Chondrocyte (in vitro differentiated cells): ENCODE results near the gene CCDC144A. TPM values are rescaled to one million over a fixed set of nuclear protein-coding genes. Genes with fewer than 3 reads are reported as not detected.
A peak's percentile ranks its signal among the peaks of the same experiment; 100 is the strongest.
"Not testable (repeated sequence)": the region's sequence is repeated elsewhere in the genome, so short reads cannot be mapped to it uniquely, and the experiment has no call there.

Experiments used
- DNase-seq: peaks from one replicate; pipeline ENCODE4 v3.0.0; 2021; ENCODE audit warnings: mixed read lengths, low spot score
- H3K27ac Mint-ChIP-seq: one replicate; pipeline ENCODE4 v1.8.0; 2021; ENCODE audit warnings: mild to moderate bottlenecking, moderate library complexity, mixed read lengths; ENCODE audit not compliant: unreplicated experiment
- H3K27me3 Mint-ChIP-seq: 2 replicates; pipeline ENCODE4 v1.8.0; 2021; ENCODE audit warnings: low read depth, mixed read lengths
- H3K36me3 Mint-ChIP-seq: 2 replicates; pipeline ENCODE4 v1.8.0; 2021; ENCODE audit warnings: low read depth, mixed read lengths
- H3K4me1 Mint-ChIP-seq: 2 replicates; pipeline ENCODE4 v1.8.0; 2021; ENCODE audit warnings: low read depth, mild to moderate bottlenecking, mixed read lengths
- H3K4me3 Mint-ChIP-seq: one replicate; pipeline ENCODE4 v1.8.0; 2021; ENCODE audit warnings: mild to moderate bottlenecking, moderate library complexity, mixed read lengths; ENCODE audit not compliant: unreplicated experiment
- H3K9me3 Mint-ChIP-seq: 2 replicates; pipeline ENCODE4 v1.8.0; 2021; ENCODE audit warnings: low read depth, mixed read lengths
- long read RNA-seq: library from polyadenylated mRNA; stranded (forward); transcript quantifications from one replicate; pipeline ENCODE4 v2.0.0, GENCODE V29; 2021
- total RNA-seq: library from RNA; stranded (reverse); gene quantifications from 3 replicates; pipeline ENCODE4 v1.2.1, GENCODE V29; 2021
- TF ChIP-seq, protein P1 (sequence below): fragments of 200-600 bp; sonication (generic); IDR thresholded peaks from 2 replicates; pipeline ENCODE4 v1.5.0; 2021; ENCODE audit warnings: antibody characterized with exemption, mild to moderate bottlenecking, moderate library complexity

The CCDC144A gene, protein sequence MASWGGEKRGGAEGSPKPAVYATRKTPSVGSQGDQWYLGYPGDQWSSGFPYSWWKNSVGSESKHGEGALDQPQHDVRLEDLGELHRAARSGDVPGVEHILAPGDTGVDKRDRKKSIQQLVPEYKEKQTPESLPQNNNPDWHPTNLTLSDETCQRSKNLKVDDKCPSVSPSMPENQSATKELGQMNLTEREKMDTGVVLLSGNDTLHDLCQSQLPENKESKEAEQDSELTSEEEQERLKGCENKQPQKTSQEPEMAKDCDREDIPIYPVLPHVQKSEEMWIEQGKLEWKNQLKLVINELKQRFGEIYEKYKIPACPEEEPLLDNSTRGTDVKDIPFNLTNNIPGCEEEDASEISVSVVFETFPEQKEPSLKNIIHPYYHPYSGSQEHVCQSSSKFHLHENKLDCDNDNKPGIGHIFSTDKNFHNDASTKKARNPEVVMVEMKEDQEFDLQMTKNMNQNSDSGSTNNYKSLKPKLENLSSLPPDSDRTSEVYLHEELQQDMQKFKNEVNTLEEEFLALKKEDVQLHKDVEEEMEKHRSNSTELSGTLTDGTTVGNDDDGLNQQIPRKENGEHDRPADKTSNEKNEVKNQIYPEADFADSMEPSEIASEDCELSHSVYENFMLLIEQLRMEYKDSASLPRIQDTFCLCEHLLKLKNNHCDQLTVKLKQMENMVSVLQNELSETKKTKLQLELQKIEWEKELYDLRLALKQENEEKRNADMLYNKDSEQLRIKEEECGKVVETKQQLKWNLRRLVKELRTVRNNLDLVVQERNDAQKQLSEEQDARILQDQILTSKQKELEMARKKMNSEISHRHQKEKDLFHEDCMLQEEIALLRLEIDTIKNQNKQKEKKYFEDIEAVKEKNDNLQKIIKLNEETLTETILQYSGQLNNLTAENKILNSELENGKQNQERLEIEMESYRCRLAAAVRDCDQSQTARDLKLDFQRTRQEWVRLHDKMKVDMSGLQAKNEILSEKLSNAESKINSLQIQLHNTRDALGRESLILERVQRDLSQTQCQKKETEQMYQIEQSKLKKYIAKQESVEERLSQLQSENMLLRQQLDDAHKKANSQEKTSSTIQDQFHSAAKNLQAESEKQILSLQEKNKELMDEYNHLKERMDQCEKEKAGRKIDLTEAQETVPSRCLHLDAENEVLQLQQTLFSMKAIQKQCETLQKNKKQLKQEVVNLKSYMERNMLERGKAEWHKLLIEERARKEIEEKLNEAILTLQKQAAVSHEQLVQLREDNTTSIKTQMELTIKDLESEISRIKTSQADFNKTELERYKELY (N-terminal part only)
- 0.56 to 1.1 TPM (median 0.82 TPM) in 3 replicates for total RNA-seq
- long read RNA-seq: 0 reads

DNA sequence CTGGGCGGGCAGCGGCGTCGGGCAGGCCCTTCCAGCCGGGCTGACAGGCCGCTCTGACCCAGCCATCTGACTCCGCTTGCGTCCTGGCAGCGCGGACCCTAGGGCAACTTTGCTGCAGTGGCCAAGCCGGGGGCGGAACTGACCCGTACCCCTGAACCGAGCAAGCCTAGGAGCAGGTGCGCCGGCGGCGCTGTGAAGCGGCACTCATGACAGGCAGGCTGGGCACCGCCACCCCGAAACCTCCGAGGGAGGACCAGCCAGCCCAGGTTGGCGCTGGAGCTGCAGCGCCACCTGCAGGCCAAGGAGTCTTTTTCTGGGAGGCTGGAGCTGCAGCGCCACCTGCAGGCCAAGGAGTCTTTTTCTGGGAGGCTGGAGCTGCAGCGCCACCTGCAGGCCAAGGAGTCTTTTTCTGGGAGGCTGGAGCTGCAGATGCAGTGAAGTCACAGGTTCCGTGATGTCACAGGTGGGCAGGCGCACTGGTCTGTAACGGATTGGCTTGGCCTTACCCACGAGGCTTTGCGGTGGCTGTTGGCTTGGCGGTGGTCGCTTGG lies at the start of gene CCDC144A:
Gene CCDC144A (plus strand): TSS at position 511 of the 551 bp plus-strand sequence. CDS start 160 bp downstream, outside the sequence.
- not testable (repeated sequence) for DNase-seq, H3K27me3 Mint-ChIP-seq, H3K27ac Mint-ChIP-seq, H3K4me3 Mint-ChIP-seq, H3K9me3 Mint-ChIP-seq, H3K36me3 Mint-ChIP-seq, H3K4me1 Mint-ChIP-seq
- TF ChIP-seq, protein P1, sequence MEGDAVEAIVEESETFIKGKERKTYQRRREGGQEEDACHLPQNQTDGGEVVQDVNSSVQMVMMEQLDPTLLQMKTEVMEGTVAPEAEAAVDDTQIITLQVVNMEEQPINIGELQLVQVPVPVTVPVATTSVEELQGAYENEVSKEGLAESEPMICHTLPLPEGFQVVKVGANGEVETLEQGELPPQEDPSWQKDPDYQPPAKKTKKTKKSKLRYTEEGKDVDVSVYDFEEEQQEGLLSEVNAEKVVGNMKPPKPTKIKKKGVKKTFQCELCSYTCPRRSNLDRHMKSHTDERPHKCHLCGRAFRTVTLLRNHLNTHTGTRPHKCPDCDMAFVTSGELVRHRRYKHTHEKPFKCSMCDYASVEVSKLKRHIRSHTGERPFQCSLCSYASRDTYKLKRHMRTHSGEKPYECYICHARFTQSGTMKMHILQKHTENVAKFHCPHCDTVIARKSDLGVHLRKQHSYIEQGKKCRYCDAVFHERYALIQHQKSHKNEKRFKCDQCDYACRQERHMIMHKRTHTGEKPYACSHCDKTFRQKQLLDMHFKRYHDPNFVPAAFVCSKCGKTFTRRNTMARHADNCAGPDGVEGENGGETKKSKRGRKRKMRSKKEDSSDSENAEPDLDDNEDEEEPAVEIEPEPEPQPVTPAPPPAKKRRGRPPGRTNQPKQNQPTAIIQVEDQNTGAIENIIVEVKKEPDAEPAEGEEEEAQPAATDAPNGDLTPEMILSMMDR: peak; percentile 75

DNA sequence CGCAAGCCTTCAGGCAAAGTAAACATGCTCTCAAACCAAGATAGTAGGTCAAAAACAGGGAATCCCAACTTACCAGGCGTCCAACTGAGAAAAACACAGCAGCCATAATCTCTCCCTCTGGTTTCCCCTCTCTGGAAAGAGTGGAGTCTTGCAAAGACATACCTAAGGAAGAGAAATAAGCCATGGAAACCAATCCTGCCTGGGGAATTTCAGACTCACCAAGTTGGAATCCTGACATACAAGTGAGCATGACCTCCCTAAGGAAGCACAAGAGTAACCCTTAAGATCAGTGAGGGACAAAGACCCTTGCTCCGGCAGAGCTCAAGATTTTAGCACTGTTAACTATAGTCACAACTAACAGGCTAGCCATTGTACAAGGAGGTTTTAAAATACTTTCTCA lies 40.5 kb upstream of the CCDC144A start:
- H3K27ac Mint-ChIP-seq: no peak overlapping the region
- peaks cover 6% of the 10 kb centered on the region for H3K36me3 Mint-ChIP-seq
- no peaks in the 10 kb centered on the region for H3K9me3 Mint-ChIP-seq
- H3K4me3 Mint-ChIP-seq: no peak overlapping the region
- TF ChIP-seq, protein P1: no peak
- H3K4me1 Mint-ChIP-seq: peaks cover 14% of the 10 kb centered on the region
- DNase-seq: no peak
- H3K27me3 Mint-ChIP-seq: no peaks in the 10 kb centered on the region

DNA sequence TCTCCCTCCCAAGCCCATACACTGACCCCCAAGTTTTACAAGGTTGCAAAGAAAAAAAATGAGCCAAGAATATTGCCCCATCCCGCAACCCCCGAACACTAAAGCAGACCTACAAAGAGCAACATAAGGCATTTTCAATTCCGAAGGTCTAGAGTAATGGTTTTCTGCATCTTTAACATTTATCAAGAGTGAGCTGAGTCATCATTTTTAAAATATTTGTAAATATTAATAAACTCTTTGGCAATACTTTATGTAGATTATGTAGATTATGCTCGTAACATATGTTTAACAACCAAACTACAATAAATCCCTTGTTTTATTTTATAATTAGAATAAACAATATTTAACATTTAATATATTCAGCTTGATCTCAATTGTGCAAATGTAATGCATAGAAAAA lies 37.8 kb upstream of the CCDC144A start:
- no peak overlapping the region for H3K27ac Mint-ChIP-seq
- H3K9me3 Mint-ChIP-seq: no peaks in the 10 kb centered on the region
- no peak for DNase-seq
- peaks cover 4% of the 10 kb centered on the region for H3K36me3 Mint-ChIP-seq
- TF ChIP-seq, protein P1: no peak
- no peaks in the 10 kb centered on the region for H3K27me3 Mint-ChIP-seq
- H3K4me3 Mint-ChIP-seq: peak overlapping the region; percentile 86
- H3K4me1 Mint-ChIP-seq: peaks cover 14% of the 10 kb centered on the region

DNA sequence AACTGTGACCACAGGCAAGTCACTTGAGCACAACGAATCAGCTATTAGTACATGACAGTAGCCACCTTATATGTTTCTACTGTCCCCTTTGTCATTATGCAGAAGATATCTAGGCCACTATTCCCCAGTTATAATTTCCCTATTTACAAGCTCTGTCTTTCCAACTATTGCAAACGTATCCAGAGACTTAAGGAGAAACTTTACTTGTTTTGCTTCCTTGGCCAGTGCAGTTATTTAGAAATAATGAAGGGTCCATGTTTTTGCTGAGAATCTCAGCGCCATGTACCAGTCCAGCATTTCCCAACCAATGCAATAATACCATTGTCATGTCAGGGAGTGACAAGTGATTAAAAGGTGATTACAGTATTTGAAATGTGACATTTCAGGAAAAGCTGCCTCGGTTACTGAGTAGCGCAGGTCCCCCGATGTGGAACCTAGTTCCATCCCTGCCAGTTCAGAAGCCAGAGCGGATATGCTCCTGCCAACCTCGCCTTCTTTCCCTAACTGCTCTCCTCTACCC lies 37.1 kb upstream of the CCDC144A start:
- Mint-ChIP-seq H3K4me3 (peak overlapping the region; percentile 86), H3K9me3 (no peaks in the 10 kb centered on the region), H3K36me3 (peaks cover 4% of the 10 kb centered on the region), H3K27me3 (peaks cover 1% of the 10 kb centered on the region), H3K4me1 (peaks cover 14% of the 10 kb centered on the region), H3K27ac (peak overlapping the region; percentile 87)
- TF ChIP-seq, protein P1: no peak
- no peak for DNase-seq
